Natural killer cell (primary cell): ENCODE results near the gene ACAA2. TPM values are rescaled to one million over a fixed set of nuclear protein-coding genes. Genes with fewer than 3 reads are reported as not detected.

Source experiments
- ATAC-seq, 3 donors: fragments of 150-1000 bp in 2 of 3; fragments of 200-7000 bp in 1 of 3; cut with Tn5 transposase; 1 replicate in 1 of 3; 2 replicates in 2 of 3; pipeline ENCODE4 v1.10.0; 2021; ENCODE audit warnings: mild to moderate bottlenecking in 2 of 3, moderate library complexity in 2 of 3
- DNase-seq, 2 donors: peaks; one replicate each; pipeline versions ENCODE4 v3.0.0 to v3.0.0-alpha.2; 2013 to 2021; ENCODE audit warnings: mixed read lengths in 1 of 2
- H3K27ac ChIP-seq: one replicate; pipeline ENCODE4 v1.5.1; 2013; ENCODE audit warnings: mild to moderate bottlenecking, low read length
- H3K27me3 ChIP-seq: one replicate; pipeline ENCODE4 v1.6.1; 2013; ENCODE audit warnings: low read length; ENCODE audit not compliant: control insufficient read depth, insufficient read depth
- H3K36me3 ChIP-seq: one replicate; pipeline ENCODE4 v1.6.1; 2013; ENCODE audit warnings: low read length; ENCODE audit not compliant: control insufficient read depth, insufficient read depth
- H3K4me1 ChIP-seq: one replicate; pipeline ENCODE4 v1.6.1; 2013; ENCODE audit warnings: low read length; ENCODE audit not compliant: control insufficient read depth, insufficient read depth
- H3K4me3 ChIP-seq: one replicate; pipeline ENCODE4 v1.5.1; 2013; ENCODE audit warnings: low read length
- H3K9me3 ChIP-seq: one replicate; pipeline ENCODE4 v1.6.1; 2013; ENCODE audit warnings: low read length; ENCODE audit not compliant: control insufficient read depth, insufficient read depth
- H3K27ac Mint-ChIP-seq, 2 donors: one replicate each; pipeline ENCODE4 v1.8.0; 2022; ENCODE audit warnings: mild to moderate bottlenecking in 2 of 2, mixed read lengths in 2 of 2, moderate library complexity in 1 of 2
- H3K27me3 Mint-ChIP-seq, 2 donors: one replicate each; pipeline ENCODE4 v1.8.0; 2022; ENCODE audit warnings: low read depth in 2 of 2, mixed read lengths in 2 of 2
- H3K36me3 Mint-ChIP-seq: one replicate; pipeline ENCODE4 v1.8.0; 2022; ENCODE audit warnings: mixed read lengths
- H3K4me1 Mint-ChIP-seq, 2 donors: one replicate each; pipeline ENCODE4 v1.8.0; 2022; ENCODE audit warnings: mixed read lengths in 2 of 2
- H3K4me3 Mint-ChIP-seq: one replicate; pipeline ENCODE4 v1.8.0; 2022; ENCODE audit warnings: mild to moderate bottlenecking, moderate library complexity, mixed read lengths
- H3K9me3 Mint-ChIP-seq, 2 donors: one replicate each; pipeline ENCODE4 v1.8.0; 2022; ENCODE audit warnings: mixed read lengths in 2 of 2
- WGBS: methylation state at CpG from one replicate; pipeline ENCODE4 v1.1.7; 2013; ENCODE audit warnings: missing lambda C conversion rate; ENCODE audit not compliant: insufficient coverage; 5-methylcytosine and 5-hydroxymethylcytosine counted together
- intact Hi-C: fragments of 100-400 bp; cut with micrococcal nuclease; formaldehyde crosslinking; loops from one replicate; pipeline ENCODE4 v1.14.2; 2022
- total RNA-seq, 4 donors: library from RNA; stranded (reverse); fragments of 120-200 nt in 1 of 4; gene quantifications; one replicate each; pipeline versions ENCODE4 v1.2.3 to v1.2.4, GENCODE V29; 2013 to 2022
- TF ChIP-seq, protein P1 (sequence below): fragments of 200-600 bp; IDR thresholded peaks from one replicate; pipeline ENCODE4 v1.8.0; 2022; ENCODE audit warnings: antibody characterized with exemption

The ACAA2 gene
- total RNA-seq, 3 donors from 2014 or later (not counting 1 experiment from before 2014, with no cell fraction given): 47.0 to 71.7 (median 59.2) TPM

DNA sequence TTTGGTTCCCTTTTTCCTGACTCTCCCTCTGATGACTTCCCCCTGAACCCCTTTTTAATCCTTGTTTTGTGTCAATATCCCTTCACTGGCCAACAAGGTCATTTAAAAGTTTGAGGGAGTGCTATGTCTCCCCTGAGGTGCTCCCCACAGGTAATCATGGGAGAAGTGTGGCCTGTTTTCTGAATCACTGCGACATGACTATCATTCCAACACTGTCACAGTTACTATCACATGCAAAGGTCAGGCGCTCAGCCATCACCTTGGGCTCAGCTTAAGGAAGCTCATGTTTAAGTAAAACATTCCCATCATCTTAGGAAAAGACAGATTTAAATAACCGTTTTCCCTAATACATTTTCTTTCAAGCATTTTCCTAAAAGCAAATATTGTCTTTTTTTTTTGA lies 20.9 kb upstream of the ACAA2 start:
- Histone ChIP-seq H3K27ac (no peak overlapping the region), H3K4me1 (no peaks in the 10 kb centered on the region), H3K4me3 (no peak overlapping the region), H3K9me3 (no peaks in the 10 kb centered on the region), H3K36me3 (no peaks in the 10 kb centered on the region), H3K27me3 (no peaks in the 10 kb centered on the region)
- H3K4me1 Mint-ChIP-seq: peaks cover 36 to 54% of the 10 kb centered on the region in 2 donors
- no peak for ATAC-seq
- intact Hi-C loops: no loop called here
- 97% methylated on average over 3 of the region's 3 CpGs for WGBS
- peak overlapping the region; percentile 9 to 78 for H3K27ac Mint-ChIP-seq
- DNase-seq: no peak
- TF ChIP-seq, protein P1, sequence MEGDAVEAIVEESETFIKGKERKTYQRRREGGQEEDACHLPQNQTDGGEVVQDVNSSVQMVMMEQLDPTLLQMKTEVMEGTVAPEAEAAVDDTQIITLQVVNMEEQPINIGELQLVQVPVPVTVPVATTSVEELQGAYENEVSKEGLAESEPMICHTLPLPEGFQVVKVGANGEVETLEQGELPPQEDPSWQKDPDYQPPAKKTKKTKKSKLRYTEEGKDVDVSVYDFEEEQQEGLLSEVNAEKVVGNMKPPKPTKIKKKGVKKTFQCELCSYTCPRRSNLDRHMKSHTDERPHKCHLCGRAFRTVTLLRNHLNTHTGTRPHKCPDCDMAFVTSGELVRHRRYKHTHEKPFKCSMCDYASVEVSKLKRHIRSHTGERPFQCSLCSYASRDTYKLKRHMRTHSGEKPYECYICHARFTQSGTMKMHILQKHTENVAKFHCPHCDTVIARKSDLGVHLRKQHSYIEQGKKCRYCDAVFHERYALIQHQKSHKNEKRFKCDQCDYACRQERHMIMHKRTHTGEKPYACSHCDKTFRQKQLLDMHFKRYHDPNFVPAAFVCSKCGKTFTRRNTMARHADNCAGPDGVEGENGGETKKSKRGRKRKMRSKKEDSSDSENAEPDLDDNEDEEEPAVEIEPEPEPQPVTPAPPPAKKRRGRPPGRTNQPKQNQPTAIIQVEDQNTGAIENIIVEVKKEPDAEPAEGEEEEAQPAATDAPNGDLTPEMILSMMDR: no peak
- H3K9me3 Mint-ChIP-seq: no peaks in the 10 kb centered on the region
- no peaks in the 10 kb centered on the region for H3K27me3 Mint-ChIP-seq
- no peaks in the 10 kb centered on the region for H3K36me3 Mint-ChIP-seq
- H3K4me3 Mint-ChIP-seq: no peak overlapping the region

DNA sequence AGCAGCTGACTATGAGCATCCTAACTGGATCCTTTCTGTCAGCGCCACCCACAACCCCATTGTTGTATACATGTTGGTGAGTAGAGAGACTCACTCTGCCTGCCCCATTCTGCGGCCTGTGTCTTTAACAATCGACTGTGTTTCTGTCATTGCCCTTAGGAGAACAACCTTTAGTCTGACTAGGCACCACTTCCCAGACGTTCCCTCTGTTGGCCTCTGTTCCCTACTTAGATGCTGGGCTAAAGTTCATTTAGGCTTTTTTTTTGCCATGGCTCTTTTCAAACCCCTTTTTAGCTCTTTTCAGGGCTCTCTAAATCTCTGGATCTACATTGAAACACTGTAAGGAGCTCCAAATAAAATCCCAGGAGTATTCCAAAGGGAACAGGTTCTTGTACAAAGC lies 20.5 kb upstream of the ACAA2 start:
- Histone ChIP-seq H3K4me1 (no peaks in the 10 kb centered on the region), H3K4me3 (no peak overlapping the region), H3K27ac (no peak overlapping the region), H3K36me3 (no peaks in the 10 kb centered on the region), H3K9me3 (no peaks in the 10 kb centered on the region), H3K27me3 (no peaks in the 10 kb centered on the region)
- peak overlapping the region; percentile 9 to 78 for H3K27ac Mint-ChIP-seq
- H3K36me3 Mint-ChIP-seq: no peaks in the 10 kb centered on the region
- TF ChIP-seq, protein P1: no peak
- H3K27me3 Mint-ChIP-seq: no peaks in the 10 kb centered on the region
- 94% methylated on average over 3 of the region's 4 CpGs for WGBS
- H3K9me3 Mint-ChIP-seq: no peaks in the 10 kb centered on the region
- intact Hi-C loops: no loop called here
- H3K4me3 Mint-ChIP-seq: no peak overlapping the region
- DNase-seq (no peak), ATAC-seq (no peak)
- H3K4me1 Mint-ChIP-seq: peaks cover 37 to 54% of the 10 kb centered on the region in 2 donors

DNA sequence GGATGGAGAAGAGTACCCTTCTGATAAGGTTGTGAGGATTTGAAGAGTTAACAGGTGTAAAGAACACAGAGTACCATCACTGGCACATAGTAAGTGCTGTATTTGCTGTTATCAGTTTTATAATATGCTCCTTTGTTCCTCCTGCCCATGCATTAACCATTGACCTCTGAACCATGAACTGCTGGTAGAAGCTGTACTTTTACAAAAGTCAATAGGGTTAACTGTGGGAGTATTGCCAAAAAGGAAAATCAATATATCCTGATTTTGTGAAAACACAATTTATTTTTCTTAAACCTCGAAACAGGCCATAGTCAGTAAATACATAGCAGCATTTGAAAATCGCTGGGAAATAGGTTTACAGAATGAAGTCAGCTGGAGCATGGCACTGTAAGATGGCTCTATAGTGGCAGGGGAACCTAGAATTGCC lies 18.9 kb upstream of the ACAA2 start:
- peaks cover 2 to 4% of the 10 kb centered on the region in 2 donors for H3K9me3 Mint-ChIP-seq
- peaks cover 38 to 47% of the 10 kb centered on the region in 2 donors for H3K4me1 Mint-ChIP-seq
- TF ChIP-seq, protein P1: no peak
- Histone ChIP-seq H3K27ac (no peak overlapping the region), H3K4me3 (no peak overlapping the region), H3K27me3 (no peaks in the 10 kb centered on the region), H3K9me3 (peaks cover 1% of the 10 kb centered on the region), H3K36me3 (no peaks in the 10 kb centered on the region), H3K4me1 (no peaks in the 10 kb centered on the region)
- peaks cover 8% of the 10 kb centered on the region for H3K36me3 Mint-ChIP-seq
- H3K27me3 Mint-ChIP-seq: no peaks in the 10 kb centered on the region
- no peak overlapping the region for H3K4me3 Mint-ChIP-seq
- ATAC-seq (no peak), DNase-seq (no peak)
- intact Hi-C loops: no loop called here
- WGBS: 100% methylated on average over 2 of the region's 2 CpGs
- peak overlapping the region; percentile 40 to 78 for H3K27ac Mint-ChIP-seq

DNA sequence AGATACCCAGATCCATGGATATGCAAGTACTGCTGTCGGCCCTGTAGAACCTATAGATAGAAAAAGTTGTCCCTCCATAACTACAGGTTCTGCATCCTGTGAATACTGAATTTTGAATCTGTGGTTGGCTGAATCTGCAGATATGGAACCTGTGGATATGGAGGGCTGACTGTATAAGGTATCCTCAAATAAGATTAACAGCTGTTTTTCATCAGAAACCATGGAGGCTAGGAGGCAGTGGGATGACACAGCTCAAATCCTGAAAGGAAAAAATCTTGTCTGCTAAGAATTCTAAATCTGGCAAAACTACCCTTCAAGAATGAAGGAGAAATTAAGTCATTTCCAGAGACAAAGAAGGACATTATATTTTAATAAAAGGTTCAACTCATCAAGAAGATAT lies 14.7 kb upstream of the ACAA2 start:
- Mint-ChIP-seq H3K36me3 (peaks cover 10% of the 10 kb centered on the region), H3K27ac (no peak overlapping the region), H3K4me1 (peaks cover 47 to 48% of the 10 kb centered on the region in 2 donors), H3K27me3 (no peaks in the 10 kb centered on the region), H3K9me3 (peaks cover 2 to 5% of the 10 kb centered on the region in 2 donors), H3K4me3 (no peak overlapping the region)
- peaks cover 3% of the 10 kb centered on the region for H3K9me3 ChIP-seq
- TF ChIP-seq, protein P1: no peak
- ATAC-seq: no peak
- WGBS: 100% methylated on average over 1 of the region's 1 CpG
- H3K27me3 ChIP-seq: no peaks in the 10 kb centered on the region
- no peak overlapping the region for H3K4me3 ChIP-seq
- DNase-seq: no peak
- no peak overlapping the region for H3K27ac ChIP-seq
- no peaks in the 10 kb centered on the region for H3K36me3 ChIP-seq
- intact Hi-C loops: no loop called here
- no peaks in the 10 kb centered on the region for H3K4me1 ChIP-seq
